Lower lobe of right lung (tissue), 2 donors: ENCODE data around the gene CCDC88C. TPM values are rescaled to one million over a fixed set of nuclear protein-coding genes. Genes with fewer than 3 reads are reported as not detected.

ENCODE experiments used
- ATAC-seq, 2 donors: fragments of 200-7000 bp; cut with Tn5 transposase; one replicate each; pipeline ENCODE4 v1.9.1; 2020 to 2022; ENCODE audit warnings: mild to moderate bottlenecking in 2 of 2, moderate library complexity in 2 of 2
- DNase-seq: peaks from one replicate; pipeline ENCODE4 v3.0.0-alpha.2; 2020
- H3K27ac ChIP-seq: fragments of 200-600 bp; one replicate; pipeline ENCODE4 v1.8.0; 2022
- H3K27me3 ChIP-seq: fragments of 200-600 bp; one replicate; pipeline ENCODE4 v1.8.0; 2022; ENCODE audit warnings: low read depth
- H3K36me3 ChIP-seq: fragments of 200-600 bp; one replicate; pipeline ENCODE4 v1.8.0; 2022; ENCODE audit warnings: mild to moderate bottlenecking
- H3K4me1 ChIP-seq: fragments of 200-600 bp; one replicate; pipeline ENCODE4 v1.8.0; 2022
- H3K4me3 ChIP-seq: fragments of 200-600 bp; one replicate; pipeline ENCODE4 v1.8.0; 2022; ENCODE audit warnings: mild to moderate bottlenecking
- H3K9me3 ChIP-seq: fragments of 200-600 bp; one replicate; pipeline ENCODE4 v1.8.0; 2022
- CTCF ChIP-seq: fragments of 200-600 bp; IDR thresholded peaks from one replicate; pipeline ENCODE4 v1.8.0; 2022; ENCODE audit warnings: antibody characterized with exemption, mild to moderate bottlenecking
- intact Hi-C: fragments of 100-400 bp; cut with DNase I; formaldehyde crosslinking; loops from one replicate; pipeline ENCODE4 v1.11.0; 2022
- total RNA-seq: library from RNA; stranded (reverse); fragmentation: NEBNext Ultra II Directional; extraction: Animal tissue kit (Norgen Biotek cat#: 25700); gene quantifications from one replicate; pipeline ENCODE4 v1.2.1, GENCODE V29; 2021
- donor health status: DM: no; HTN: yes; CAD: no; lungs with severe emphysema.

The CCDC88C gene
- total RNA-seq, 1 donor from 2014 or later: 45.8 TPM

- no peaks in the 10 kb centered on the region for H3K27me3 ChIP-seq
- H3K9me3 ChIP-seq: no peaks in the 10 kb centered on the region
- no peak overlapping the region for H3K4me3 ChIP-seq
- peaks cover 80% of the 10 kb centered on the region for H3K36me3 ChIP-seq
- H3K4me1 ChIP-seq: no peaks in the 10 kb centered on the region
- TF ChIP-seq CTCF: no peak
- ATAC-seq: no peak
- intact Hi-C loops: no loop called here
- no peak overlapping the region for H3K27ac ChIP-seq
- peak; percentile 24 for DNase-seq
Observed at GRCh38 chr14:91295851-91296796, 121.5 kb downstream of the CCDC88C start.

DNA sequence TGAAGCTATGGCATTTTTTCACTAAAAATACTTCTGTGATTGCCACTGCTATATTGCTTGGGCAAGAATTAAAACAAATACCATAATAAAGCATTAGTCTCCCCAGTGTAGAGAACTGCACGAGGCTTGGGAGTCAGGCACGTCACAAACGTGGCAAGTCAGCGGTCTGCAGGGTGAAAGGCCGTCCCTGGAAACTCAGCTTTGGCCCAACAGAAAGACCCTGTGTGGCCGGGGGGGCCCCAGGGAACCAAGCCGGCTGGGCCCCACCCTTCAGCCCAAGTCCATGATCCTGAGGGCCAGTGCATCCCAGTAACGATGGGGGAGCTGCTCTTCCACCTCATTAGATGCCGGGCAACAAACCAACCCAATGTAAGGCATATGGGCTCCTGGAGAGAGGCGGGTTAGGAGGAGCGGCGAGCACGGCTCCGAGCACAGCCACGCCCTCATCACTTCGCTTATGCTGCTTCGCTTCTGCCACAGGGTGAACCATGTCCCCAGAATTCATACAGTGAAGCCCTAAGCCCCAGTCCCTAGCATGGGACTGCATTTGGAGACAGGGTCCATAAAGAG is 122.3 kb downstream of the CCDC88C start:
- H3K27me3 ChIP-seq: no peaks in the 10 kb centered on the region
- no peak overlapping the region for H3K4me3 ChIP-seq
- DNase-seq: peak; percentile 9
- no peak for TF ChIP-seq CTCF
- peaks cover 80% of the 10 kb centered on the region for H3K36me3 ChIP-seq
- intact Hi-C loops: no loop called here
- H3K4me1 ChIP-seq: no peaks in the 10 kb centered on the region
- H3K9me3 ChIP-seq: no peaks in the 10 kb centered on the region
- ATAC-seq: no peak
- no peak overlapping the region for H3K27ac ChIP-seq

- ATAC-seq (no peak), DNase-seq (peak; percentile 5)
- Histone ChIP-seq H3K4me1 (no peaks in the 10 kb centered on the region), H3K9me3 (no peaks in the 10 kb centered on the region), H3K27ac (no peak overlapping the region), H3K36me3 (peaks cover 82% of the 10 kb centered on the region), H3K27me3 (no peaks in the 10 kb centered on the region), H3K4me3 (no peak overlapping the region)
- TF ChIP-seq CTCF: no peak
- intact Hi-C loops: no loop called here
Observed at GRCh38 chr14:91294153-91294552, 123.5 kb downstream of the CCDC88C start.

GRCh38 chr14:91293281-91293680 is 124.3 kb downstream of the CCDC88C start:
- Histone ChIP-seq H3K9me3 (no peaks in the 10 kb centered on the region), H3K36me3 (peaks cover 84% of the 10 kb centered on the region), H3K4me1 (no peaks in the 10 kb centered on the region), H3K27ac (no peak overlapping the region), H3K27me3 (no peaks in the 10 kb centered on the region), H3K4me3 (no peak overlapping the region)
- intact Hi-C loops: no loop called here
- ATAC-seq: no peak
- TF ChIP-seq CTCF: no peak
- peak; percentile 40 for DNase-seq

DNA sequence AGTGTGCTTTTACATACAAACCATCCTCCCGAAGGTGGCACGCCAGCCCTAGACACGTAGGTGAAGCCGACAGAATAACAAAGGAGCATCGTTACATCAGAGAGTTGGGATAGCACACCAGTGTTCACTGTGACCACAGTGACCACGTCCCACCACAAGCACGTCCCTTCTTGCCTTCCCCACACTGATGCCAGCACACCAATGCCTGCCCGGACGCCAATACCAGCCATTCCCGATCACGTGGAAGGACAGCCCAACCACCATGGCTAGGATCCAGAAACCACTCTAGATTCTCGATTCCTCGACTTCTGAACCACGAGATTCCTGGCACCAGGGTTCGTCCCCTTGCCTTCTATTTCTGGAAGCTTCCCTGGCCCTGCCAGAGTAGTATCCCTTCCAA is 125.1 kb downstream of the CCDC88C start:
- no peak overlapping the region for H3K27ac ChIP-seq
- peak; percentile 17 for DNase-seq
- no peak for ATAC-seq
- H3K27me3 ChIP-seq: no peaks in the 10 kb centered on the region
- H3K36me3 ChIP-seq: peaks cover 87% of the 10 kb centered on the region
- no peak for TF ChIP-seq CTCF
- intact Hi-C loops: no loop called here
- no peaks in the 10 kb centered on the region for H3K4me1 ChIP-seq
- H3K9me3 ChIP-seq: no peaks in the 10 kb centered on the region
- H3K4me3 ChIP-seq: no peak overlapping the region
